Gastroesophageal sphincter (tissue), 4 donors: ENCODE measurements around the gene NUP210L. TPM values are rescaled to one million over a fixed set of nuclear protein-coding genes. Genes with fewer than 3 reads are reported as not detected.
"Not testable (repeated sequence)": the region's sequence is repeated elsewhere in the genome, so short reads cannot be mapped to it uniquely, and the experiment has no call there.

ENCODE experiments used
- ATAC-seq: fragments of 150-250 bp; one replicate; pipeline ENCODE4 v1.9.1; 2016; ENCODE audit warnings: mild to moderate bottlenecking, moderate library complexity
- H3K27ac ChIP-seq, 4 donors: fragments of 200-600 bp; sonication (generic) in 3 of 4; 1 replicate in 3 of 4; 2 replicates in 1 of 4; pipeline ENCODE4 v1.5.1; 2016 to 2019
- H3K27me3 ChIP-seq: fragments of 200-600 bp; sonication (generic); one replicate; pipeline ENCODE4 v1.5.1; 2019
- H3K36me3 ChIP-seq, 2 donors: fragments of 200-600 bp; sonication (generic); one replicate each; pipeline ENCODE4 v1.5.1; 2019; ENCODE audit warnings: control low read depth in 1 of 2
- H3K4me1 ChIP-seq, 3 donors: fragments of 200-600 bp; sonication (generic); 1 replicate in 2 of 3; 2 replicates in 1 of 3; pipeline ENCODE4 v1.5.1; 2016 to 2019; ENCODE audit warnings: control low read depth in 2 of 3
- H3K4me3 ChIP-seq, 2 donors: fragments of 200-600 bp; sonication (generic); one replicate each; pipeline ENCODE4 v1.5.1; 2019; ENCODE audit warnings: mild to moderate bottlenecking in 1 of 2, moderate library complexity in 1 of 2
- H3K9me3 ChIP-seq, 3 donors: fragments of 200-600 bp; sonication (generic); one replicate each; pipeline ENCODE4 v1.5.1; 2017 to 2019; ENCODE audit warnings: control low read depth in 2 of 3
- EP300 ChIP-seq: sonication (generic); formaldehyde crosslinking; IDR thresholded peaks from one replicate; pipeline ENCODE4 v1.6.1; 2017; ENCODE audit warnings: antibody characterized with exemption, mild to moderate bottlenecking
- POLR2A ChIP-seq, 2 donors: fragments of 450-650 bp; IDR thresholded peaks; one replicate each; pipeline ENCODE4 v1.6.1; 2017; ENCODE audit warnings: antibody characterized with exemption in 2 of 2, mild to moderate bottlenecking in 2 of 2, moderate library complexity in 1 of 2
- POLR2AphosphoS5 ChIP-seq: sonication (generic); formaldehyde crosslinking; IDR thresholded peaks from one replicate; pipeline ENCODE4 v1.6.1; 2017; ENCODE audit warnings: antibody characterized with exemption
- WGBS, 2 donors: methylation state at CpG; one replicate each; pipeline ENCODE4 v1.1.5; 2018; ENCODE audit warnings: low coverage in 1 of 2; 5-methylcytosine and 5-hydroxymethylcytosine counted together
- total RNA-seq, 4 donors: library from RNA; depleted of rRNA; stranded (reverse); fragments of >200 nt; gene quantifications; one replicate each; pipeline ENCODE4 v1.1.0, GENCODE V29; 2016
- TF ChIP-seq, protein P1 (sequence below), 4 experiments: fragments of 200-600 bp in 2 of 4; fragments of 450-650 bp in 2 of 4; sonication (generic) in 1 of 4; IDR thresholded peaks; one replicate each; pipeline ENCODE4 v1.5.1; 2017 to 2019; ENCODE audit warnings: antibody characterized with exemption in 4 of 4, mild to moderate bottlenecking in 2 of 4, moderate library complexity in 2 of 4

The NUP210L gene
- total RNA-seq, 4 donors from 2014 or later: not detected

DNA sequence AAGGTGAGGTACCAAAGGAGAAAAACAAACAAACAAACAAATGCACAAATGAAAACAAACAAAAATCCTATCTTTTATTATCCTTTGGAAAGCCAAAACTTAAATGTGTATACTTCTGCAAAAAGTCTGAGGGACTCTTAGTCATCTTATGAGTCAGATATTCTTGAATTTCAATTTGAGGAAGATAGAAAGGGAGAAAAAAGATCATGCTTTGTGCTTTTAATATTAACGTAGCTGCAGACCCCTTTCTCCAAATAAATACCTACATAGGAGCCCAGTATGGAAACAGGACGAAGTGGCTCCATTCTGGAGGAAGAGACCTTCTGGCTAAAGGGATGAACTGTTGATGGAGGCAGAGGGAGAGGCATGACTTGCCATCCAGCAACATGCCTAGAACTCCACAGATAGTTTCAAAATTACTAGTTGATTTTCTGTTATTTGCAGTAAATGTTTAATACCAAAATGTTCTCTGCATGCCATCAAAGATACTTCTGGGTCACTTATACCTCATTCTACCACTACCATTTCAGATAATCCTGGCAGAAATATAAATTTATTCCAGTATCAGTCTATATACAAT lies 25.4 kb downstream of the NUP210L start:
- Histone ChIP-seq H3K27me3 (no peaks in the 10 kb centered on the region), H3K27ac (no peak overlapping the region), H3K4me3 (no peak overlapping the region), H3K36me3 (no peaks in the 10 kb centered on the region), H3K4me1 (no peaks in the 10 kb centered on the region), H3K9me3 (no peaks in the 10 kb centered on the region)
- no peak for ATAC-seq
- TF ChIP-seq POLR2A (IDR thresholded peaks at IDR 0.05) (no peak), POLR2AphosphoS5 (no peak), EP300 (no peak)
- TF ChIP-seq, protein P1, sequence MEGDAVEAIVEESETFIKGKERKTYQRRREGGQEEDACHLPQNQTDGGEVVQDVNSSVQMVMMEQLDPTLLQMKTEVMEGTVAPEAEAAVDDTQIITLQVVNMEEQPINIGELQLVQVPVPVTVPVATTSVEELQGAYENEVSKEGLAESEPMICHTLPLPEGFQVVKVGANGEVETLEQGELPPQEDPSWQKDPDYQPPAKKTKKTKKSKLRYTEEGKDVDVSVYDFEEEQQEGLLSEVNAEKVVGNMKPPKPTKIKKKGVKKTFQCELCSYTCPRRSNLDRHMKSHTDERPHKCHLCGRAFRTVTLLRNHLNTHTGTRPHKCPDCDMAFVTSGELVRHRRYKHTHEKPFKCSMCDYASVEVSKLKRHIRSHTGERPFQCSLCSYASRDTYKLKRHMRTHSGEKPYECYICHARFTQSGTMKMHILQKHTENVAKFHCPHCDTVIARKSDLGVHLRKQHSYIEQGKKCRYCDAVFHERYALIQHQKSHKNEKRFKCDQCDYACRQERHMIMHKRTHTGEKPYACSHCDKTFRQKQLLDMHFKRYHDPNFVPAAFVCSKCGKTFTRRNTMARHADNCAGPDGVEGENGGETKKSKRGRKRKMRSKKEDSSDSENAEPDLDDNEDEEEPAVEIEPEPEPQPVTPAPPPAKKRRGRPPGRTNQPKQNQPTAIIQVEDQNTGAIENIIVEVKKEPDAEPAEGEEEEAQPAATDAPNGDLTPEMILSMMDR (IDR thresholded peaks at IDR 0.05): no peak
- 48 to 80% methylated on average over 1 to 2 of the region's 2 CpGs for WGBS, 2 donors

- ATAC-seq, H3K27me3 ChIP-seq, H3K27ac ChIP-seq, H3K4me1 ChIP-seq, H3K36me3 ChIP-seq, H3K9me3 ChIP-seq, H3K4me3 ChIP-seq: not testable (repeated sequence)
- WGBS, 2 donors: 92 to 93% methylated on average over 8 to 11 of the region's 11 CpGs
Observed at GRCh38 chr1:154123205-154123604, 31.7 kb downstream of the NUP210L start.

DNA sequence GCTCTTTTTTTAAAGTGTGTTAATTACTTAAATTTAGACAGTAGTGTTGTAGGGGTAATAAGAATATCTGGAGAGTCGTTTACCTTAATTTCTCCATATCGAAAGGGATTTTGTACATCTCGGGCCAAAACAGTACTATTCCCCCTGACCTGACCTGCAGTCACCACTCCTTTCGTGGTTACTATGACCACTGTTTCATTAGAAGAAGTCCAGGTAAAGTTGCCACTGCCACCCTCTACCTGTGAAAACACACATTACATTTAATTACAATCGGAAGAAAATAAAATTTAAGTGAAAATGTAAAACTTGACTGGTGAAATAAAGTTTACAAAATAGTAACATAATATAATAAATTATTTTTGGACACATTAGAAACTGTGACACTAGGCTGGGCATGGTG lies 37.2 kb downstream of the NUP210L start:
- ATAC-seq: no peak
- TF ChIP-seq EP300: no peak
- Histone ChIP-seq H3K27me3 (no peaks in the 10 kb centered on the region), H3K36me3 (no peaks in the 10 kb centered on the region), H3K27ac (no peak overlapping the region), H3K4me3 (no peak overlapping the region), H3K4me1 (no peaks in the 10 kb centered on the region), H3K9me3 (no peaks in the 10 kb centered on the region)
- WGBS, 2 donors: 80 to 83% methylated on average over 4 to 5 of the region's 5 CpGs

DNA sequence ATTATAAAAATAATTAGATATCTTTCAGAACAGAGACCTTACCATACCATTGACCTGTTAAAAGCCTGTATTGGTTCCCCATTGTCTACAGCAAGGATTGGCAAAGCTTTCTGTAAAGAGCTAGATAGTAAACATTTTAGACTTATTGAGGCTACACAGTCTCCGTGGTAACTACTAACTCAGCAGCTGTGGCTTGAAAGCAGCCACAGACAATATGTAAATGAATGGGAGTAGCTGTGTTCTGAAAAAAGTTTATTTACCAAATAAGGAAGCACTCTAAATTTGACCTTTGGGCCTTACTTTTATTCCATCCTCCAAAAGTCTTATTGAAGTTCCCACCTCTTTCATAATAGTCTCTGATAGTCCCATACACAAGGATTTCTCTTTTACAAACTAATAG lies 39.7 kb downstream of the NUP210L start:
- H3K9me3 ChIP-seq: no peaks in the 10 kb centered on the region
- WGBS, 2 donors: 17 to 25% methylated on average over 1 of the region's 1 CpG
- H3K27me3 ChIP-seq: no peaks in the 10 kb centered on the region
- no peaks in the 10 kb centered on the region for H3K4me1 ChIP-seq
- no peak for ATAC-seq
- TF ChIP-seq POLR2AphosphoS5 (no peak), EP300 (no peak), POLR2A (IDR thresholded peaks at IDR 0.05) (no peak)
- TF ChIP-seq, protein P1 (IDR thresholded peaks at IDR 0.05): no peak
- no peak overlapping the region for H3K27ac ChIP-seq
- H3K4me3 ChIP-seq: no peak overlapping the region
- no peaks in the 10 kb centered on the region for H3K36me3 ChIP-seq

GRCh38 chr1:154104433-154105082 lies 50.3 kb downstream of the NUP210L start:
- TF ChIP-seq POLR2A (IDR thresholded peaks at IDR 0.05): no peak
- TF ChIP-seq, protein P1 (IDR thresholded peaks at IDR 0.05): no peak
- TF ChIP-seq EP300: no peak
- no peak for TF ChIP-seq POLR2AphosphoS5
- no peaks in the 10 kb centered on the region for H3K4me1 ChIP-seq
- H3K9me3 ChIP-seq: no peaks in the 10 kb centered on the region
- 67 to 100% methylated on average over 1 of the region's 3 CpGs for WGBS, 2 donors
- no peak for ATAC-seq
- no peak overlapping the region for H3K4me3 ChIP-seq
- H3K27ac ChIP-seq: no peak overlapping the region
- no peaks in the 10 kb centered on the region for H3K36me3 ChIP-seq
- H3K27me3 ChIP-seq: no peaks in the 10 kb centered on the region

DNA sequence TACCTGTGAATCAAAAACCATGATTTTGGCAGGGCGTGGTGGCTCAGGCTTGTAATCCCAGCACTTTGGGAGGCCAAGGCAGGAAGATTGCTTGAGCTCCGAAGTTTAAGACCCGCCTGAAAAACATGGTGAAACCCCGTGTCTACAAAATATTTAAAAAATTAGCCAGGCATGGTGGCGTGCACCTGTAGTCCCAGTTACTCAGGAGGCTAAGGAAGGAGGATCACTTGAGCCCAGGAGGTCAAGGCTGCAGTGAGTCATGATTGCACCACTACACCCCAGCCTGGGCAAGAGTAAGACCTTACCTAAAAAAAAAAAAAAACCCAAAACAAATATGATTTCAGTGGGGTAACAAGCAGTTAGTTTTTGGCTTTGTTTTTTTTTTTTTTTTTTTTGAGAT lies 54.7 kb downstream of the NUP210L start:
- not testable (repeated sequence) for H3K4me1 ChIP-seq, H3K36me3 ChIP-seq, H3K4me3 ChIP-seq, H3K27me3 ChIP-seq, ATAC-seq, H3K27ac ChIP-seq, H3K9me3 ChIP-seq
- WGBS, 2 donors: 87 to 100% methylated on average over 2 to 5 of the region's 5 CpGs
